ENCODE measurements around the gene ALAD.
A peak's percentile ranks its signal among the peaks of the same experiment; 100 is the strongest.

Gene ALAD

DNA sequence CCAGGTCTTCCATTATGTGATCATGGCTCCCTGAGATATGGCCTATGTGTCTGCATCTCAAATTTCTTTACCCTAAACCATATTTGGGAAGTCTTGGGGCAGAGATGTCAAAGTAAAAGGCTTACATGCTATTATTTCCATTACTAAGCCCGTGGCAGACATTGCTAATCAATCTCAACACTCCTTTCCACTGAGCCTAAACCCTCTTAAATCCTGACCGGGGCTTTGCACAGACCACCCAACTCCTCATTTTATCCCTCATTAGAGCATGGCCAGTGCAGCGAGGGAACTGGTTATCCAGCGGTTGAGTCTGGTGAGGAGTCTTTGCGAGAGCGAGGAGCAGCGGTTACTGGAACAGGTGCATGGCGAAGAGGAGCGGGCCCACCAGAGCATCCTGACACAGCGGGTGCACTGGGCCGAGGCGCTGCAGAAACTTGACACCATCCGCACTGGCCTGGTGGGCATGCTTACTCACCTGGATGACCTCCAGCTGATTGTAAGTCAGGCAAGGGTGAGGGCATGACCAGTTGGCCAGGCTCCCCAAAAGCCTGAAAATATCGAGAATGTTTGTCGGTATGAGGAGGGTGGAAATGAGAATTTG, 40.7 kb downstream of the ALAD start:
- no peak overlapping the region for H3K4me3 ChIP-seq (ENCODE audit: low read length)
- H3K4me1 ChIP-seq (ENCODE audit: insufficient read depth, low read length): peaks cover 4% of the 10 kb centered on the region
- no peak overlapping the region for H2AFZ ChIP-seq (ENCODE audit: low read depth, low read length)
- no peaks in the 10 kb centered on the region for H3K36me3 ChIP-seq (ENCODE audit: insufficient read depth, low read length)
- H3K27me3 ChIP-seq (ENCODE audit: insufficient read depth, low read length): peaks cover 11% of the 10 kb centered on the region
- H3K9me3 ChIP-seq (ENCODE audit: low read length): no peaks in the 10 kb centered on the region

DNA sequence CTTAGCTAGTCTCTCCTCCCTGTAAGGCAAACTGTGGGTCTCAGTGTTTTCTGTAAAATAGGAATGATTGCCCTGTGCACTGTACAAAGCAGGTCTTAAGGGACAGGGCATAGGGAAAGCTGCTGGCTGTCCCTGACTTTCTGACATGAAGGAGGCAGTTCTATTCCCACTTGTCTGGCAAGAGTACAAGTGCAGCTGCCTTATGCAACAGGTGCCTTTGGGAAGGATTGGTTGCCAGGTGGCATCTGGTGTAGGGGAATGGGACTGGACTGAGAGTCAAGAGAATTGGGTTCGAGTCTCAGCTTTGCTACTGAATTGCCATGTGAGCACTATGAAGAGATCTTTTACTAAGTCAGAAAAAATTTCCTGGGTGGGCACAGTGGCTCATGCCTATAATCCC, 41.7 kb downstream of the ALAD start:
- H3K4me3 ChIP-seq (ENCODE audit: low read length): no peak overlapping the region
- H2AFZ ChIP-seq (ENCODE audit: low read depth, low read length): no peak overlapping the region
- peaks cover 4% of the 10 kb centered on the region for H3K4me1 ChIP-seq (ENCODE audit: insufficient read depth, low read length)
- no peaks in the 10 kb centered on the region for H3K9me3 ChIP-seq (ENCODE audit: low read length)
- H3K27me3 ChIP-seq (ENCODE audit: insufficient read depth, low read length): peaks cover 11% of the 10 kb centered on the region
- H3K36me3 ChIP-seq (ENCODE audit: insufficient read depth, low read length): no peaks in the 10 kb centered on the region

DNA sequence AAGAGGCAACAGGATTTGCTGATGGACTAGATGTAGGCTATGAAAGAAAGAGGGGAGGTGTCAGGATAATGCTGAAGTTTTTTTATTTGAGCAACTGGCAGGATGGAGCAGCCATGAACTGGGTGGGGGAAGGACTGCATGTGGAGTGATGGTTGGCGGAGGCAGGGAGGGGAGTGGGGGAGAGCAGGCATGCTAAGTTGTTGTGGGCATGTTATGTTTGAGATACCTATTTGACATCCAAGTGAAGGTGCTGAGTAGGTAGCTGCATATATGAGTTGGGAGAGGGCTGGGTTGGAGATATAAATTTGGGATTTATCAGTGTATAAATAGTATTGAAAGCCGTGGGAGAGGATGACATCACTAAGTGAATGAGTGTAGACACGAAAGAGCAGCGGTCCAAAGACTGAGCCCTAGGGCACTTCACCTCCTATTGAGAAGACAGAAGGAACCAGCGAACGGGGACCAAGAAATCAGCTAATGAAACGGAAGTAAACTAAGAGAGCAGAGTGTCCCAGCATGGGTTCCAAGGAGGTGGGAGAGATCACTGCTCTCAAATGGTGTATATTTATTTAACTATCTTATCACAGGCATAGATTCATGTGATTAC, 44.3 kb downstream of the ALAD start:
- Histone ChIP-seq H3K9me3 (ENCODE audit: low read length) (no peaks in the 10 kb centered on the region), H3K4me3 (ENCODE audit: low read length) (no peak overlapping the region), H2AFZ (ENCODE audit: low read depth, low read length) (no peak overlapping the region), H3K27me3 (ENCODE audit: insufficient read depth, low read length) (peaks cover 20% of the 10 kb centered on the region), H3K4me1 (ENCODE audit: insufficient read depth, low read length) (no peaks in the 10 kb centered on the region), H3K36me3 (ENCODE audit: insufficient read depth, low read length) (no peaks in the 10 kb centered on the region)

DNA sequence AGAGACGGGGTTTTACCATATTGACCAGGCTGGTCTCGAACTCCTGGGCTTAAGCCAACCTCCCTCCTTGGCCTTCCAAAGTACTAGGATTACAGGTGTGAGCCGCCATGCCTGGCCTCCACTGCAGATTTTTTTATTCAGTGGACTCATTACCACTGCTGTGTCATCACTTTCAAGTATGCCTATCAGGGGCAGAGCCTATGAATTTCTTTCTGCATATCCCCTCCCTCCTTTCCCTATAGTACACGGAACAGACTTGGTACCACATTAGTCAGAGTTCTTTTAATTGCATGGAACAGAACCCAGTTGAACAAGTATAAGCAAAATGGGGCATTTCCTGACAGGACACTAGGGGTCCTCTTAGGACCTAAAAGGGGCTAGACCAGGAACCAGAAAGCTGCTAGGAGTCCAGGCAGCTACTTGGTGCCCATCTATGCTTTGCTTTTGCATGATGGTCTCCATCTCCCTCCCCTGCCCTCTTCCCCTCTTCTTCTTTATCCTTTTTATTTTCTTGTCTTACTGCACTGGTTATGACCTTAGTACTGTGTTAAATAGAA, 46.0 kb downstream of the ALAD start:
- no peaks in the 10 kb centered on the region for H3K4me1 ChIP-seq (ENCODE audit: insufficient read depth, low read length)
- no peak overlapping the region for H3K4me3 ChIP-seq (ENCODE audit: low read length)
- no peaks in the 10 kb centered on the region for H3K36me3 ChIP-seq (ENCODE audit: insufficient read depth, low read length)
- H3K9me3 ChIP-seq (ENCODE audit: low read length): no peaks in the 10 kb centered on the region
- H3K27me3 ChIP-seq (ENCODE audit: insufficient read depth, low read length): peaks cover 28% of the 10 kb centered on the region
- H2AFZ ChIP-seq (ENCODE audit: low read depth, low read length): no peak overlapping the region

DNA sequence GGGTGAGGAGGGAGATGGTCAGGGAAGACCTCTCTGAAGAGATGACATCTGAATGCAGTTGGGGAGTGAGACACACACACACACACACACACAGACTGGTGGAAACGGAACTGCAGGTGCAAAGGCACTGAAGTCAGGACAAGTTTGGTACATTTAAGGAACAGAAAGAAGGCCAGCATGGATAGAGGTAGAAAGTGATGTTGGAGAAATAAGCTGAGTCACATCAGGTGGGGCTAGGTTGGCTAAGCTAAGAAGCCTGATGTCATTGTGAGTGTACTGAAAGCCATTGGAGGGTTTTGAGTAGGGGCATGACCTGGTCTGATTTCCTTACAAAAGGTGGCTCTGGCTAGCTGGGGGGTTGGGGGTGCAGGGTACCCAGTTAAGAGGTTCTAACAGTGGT, 48.7 kb downstream of the ALAD start:
- no peaks in the 10 kb centered on the region for H3K36me3 ChIP-seq (ENCODE audit: insufficient read depth, low read length)
- H3K9me3 ChIP-seq (ENCODE audit: low read length): no peaks in the 10 kb centered on the region
- no peak overlapping the region for H2AFZ ChIP-seq (ENCODE audit: low read depth, low read length)
- no peak overlapping the region for H3K4me3 ChIP-seq (ENCODE audit: low read length)
- H3K27me3 ChIP-seq (ENCODE audit: insufficient read depth, low read length): peaks cover 52% of the 10 kb centered on the region
- H3K4me1 ChIP-seq (ENCODE audit: insufficient read depth, low read length): peaks cover 2% of the 10 kb centered on the region

DNA sequence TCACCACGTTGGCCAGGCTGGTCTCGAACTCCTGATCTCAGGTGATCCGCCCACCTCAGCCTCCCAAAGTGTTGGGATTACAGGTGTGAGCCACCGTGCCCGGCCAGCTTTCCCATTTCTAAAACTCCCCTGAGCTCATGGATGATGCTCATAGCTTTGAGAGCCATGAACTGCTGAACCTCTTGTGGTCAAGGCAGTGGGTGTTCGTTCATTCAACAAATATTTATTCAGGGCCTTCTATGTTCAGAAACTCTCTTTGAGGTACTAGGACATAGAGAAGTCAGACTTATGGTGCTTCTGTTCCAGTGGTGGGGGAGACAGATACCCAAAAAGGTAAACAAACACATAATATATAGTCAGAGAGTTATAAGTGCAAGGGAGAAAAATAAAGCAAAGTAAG, 49.1 kb downstream of the ALAD start:
- H3K36me3 ChIP-seq (ENCODE audit: insufficient read depth, low read length): no peaks in the 10 kb centered on the region
- H3K4me3 ChIP-seq (ENCODE audit: low read length): no peak overlapping the region
- H3K9me3 ChIP-seq (ENCODE audit: low read length): no peaks in the 10 kb centered on the region
- peaks cover 56% of the 10 kb centered on the region for H3K27me3 ChIP-seq (ENCODE audit: insufficient read depth, low read length)
- no peak overlapping the region for H2AFZ ChIP-seq (ENCODE audit: low read depth, low read length)
- H3K4me1 ChIP-seq (ENCODE audit: insufficient read depth, low read length): peaks cover 2% of the 10 kb centered on the region

DNA sequence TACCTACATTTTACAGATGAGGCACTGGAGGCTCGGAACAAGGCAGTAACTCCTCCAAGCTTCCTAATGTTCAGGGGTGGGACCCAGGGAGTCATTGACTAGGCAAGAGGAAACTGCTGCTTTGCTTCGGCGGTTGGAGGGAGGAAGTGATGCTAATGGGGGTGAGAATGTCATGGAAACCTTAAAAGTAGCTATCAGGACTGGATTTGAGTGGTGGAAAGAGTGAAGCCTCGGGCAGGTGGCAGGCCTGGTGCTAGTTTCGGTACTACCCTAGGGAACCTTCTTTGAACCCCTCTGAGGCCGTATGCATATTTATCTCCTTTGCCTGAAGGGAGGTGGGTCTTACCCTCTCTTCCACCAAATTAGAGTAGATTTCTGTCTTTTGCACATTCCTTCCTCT, 50.1 kb downstream of the ALAD start:
- no peaks in the 10 kb centered on the region for H3K36me3 ChIP-seq (ENCODE audit: insufficient read depth, low read length)
- H3K4me3 ChIP-seq (ENCODE audit: low read length): no peak overlapping the region
- H3K4me1 ChIP-seq (ENCODE audit: insufficient read depth, low read length): peaks cover 2% of the 10 kb centered on the region
- H3K9me3 ChIP-seq (ENCODE audit: low read length): no peaks in the 10 kb centered on the region
- peaks cover 63% of the 10 kb centered on the region for H3K27me3 ChIP-seq (ENCODE audit: insufficient read depth, low read length)
- no peak overlapping the region for H2AFZ ChIP-seq (ENCODE audit: low read depth, low read length)

DNA sequence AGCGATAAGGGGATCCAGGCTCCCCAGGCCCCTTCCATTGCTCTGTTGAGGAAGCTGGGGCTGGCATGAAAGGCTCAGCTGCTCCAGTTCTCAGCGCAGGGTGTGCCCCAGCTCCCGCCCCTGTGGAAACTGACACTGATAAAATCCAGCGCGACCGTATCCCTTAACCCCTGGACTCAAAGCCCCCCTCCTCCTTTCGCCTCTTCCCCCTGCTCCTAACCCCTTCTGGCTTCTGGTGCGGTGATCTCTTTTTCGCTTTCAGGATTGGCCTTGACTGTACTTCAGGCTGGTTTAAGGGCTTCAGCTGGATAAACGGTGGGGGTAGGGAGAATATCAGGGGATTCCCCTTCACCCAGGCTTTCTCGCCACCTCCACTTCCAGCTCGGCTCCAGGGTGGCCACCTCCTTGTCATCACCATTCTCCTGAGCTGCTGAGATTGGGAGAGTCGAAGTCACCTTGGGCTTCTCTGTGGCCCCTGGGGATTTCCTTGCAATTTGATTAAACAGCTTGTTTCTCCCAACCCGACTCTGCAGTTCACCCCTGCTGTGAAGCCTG, 50.9 kb downstream of the ALAD start:
- H3K4me3 ChIP-seq (ENCODE audit: low read length): no peak overlapping the region
- H3K9me3 ChIP-seq (ENCODE audit: low read length): no peaks in the 10 kb centered on the region
- H3K27me3 ChIP-seq (ENCODE audit: insufficient read depth, low read length): peaks cover 66% of the 10 kb centered on the region
- peaks cover 2% of the 10 kb centered on the region for H3K4me1 ChIP-seq (ENCODE audit: insufficient read depth, low read length)
- H3K36me3 ChIP-seq (ENCODE audit: insufficient read depth, low read length): no peaks in the 10 kb centered on the region
- H2AFZ ChIP-seq (ENCODE audit: low read depth, low read length): no peak overlapping the region

DNA sequence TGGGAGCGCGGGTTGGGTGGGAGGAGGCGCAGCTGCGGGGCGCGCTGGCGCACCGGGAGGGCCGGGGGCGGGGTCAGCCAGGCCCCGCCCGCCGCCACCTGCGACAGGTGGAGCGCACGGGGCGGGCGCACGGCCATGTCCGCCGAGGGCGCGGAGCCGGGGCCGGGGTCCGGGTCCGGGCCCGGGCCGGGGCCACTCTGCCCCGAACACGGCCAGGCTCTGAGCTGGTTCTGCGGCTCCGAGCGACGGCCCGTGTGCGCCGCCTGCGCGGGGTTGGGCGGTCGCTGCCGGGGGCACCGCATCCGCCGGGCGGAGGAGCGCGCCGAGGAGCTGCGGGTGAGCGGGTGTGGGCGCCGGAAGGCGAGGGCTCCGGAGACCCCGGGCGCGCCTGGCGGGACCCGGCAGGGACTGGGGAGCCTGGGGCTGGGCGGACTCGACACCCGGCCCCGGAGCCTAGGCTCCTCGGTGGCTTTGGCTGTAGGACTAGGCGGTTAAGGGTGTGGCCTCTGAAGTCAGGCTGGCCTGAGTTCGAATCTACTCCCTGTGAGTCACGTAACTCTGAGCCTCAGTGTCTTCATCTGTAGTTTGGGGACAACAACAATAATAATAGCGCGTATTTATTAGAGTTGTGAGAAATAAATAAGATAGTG, 51.5 kb downstream of the ALAD start, which contains the start of gene BSPRY:
BSPRY (plus strand) TSS at position 97 of the 650 bp plus-strand sequence; CDS start at position 136, 39 bp downstream.
- Histone ChIP-seq H3K4me1 (ENCODE audit: insufficient read depth, low read length) (peaks cover 2% of the 10 kb centered on the region), H2AFZ (ENCODE audit: low read depth, low read length) (no peak within 1 kb of the TSS), H3K9me3 (ENCODE audit: low read length) (no peaks in the 10 kb centered on the region), H3K27me3 (ENCODE audit: insufficient read depth, low read length) (peaks cover 68% of the 10 kb centered on the region), H3K4me3 (ENCODE audit: low read length) (peak within 1 kb of the TSS; percentile 7), H3K36me3 (ENCODE audit: insufficient read depth, low read length) (no peaks in the 10 kb centered on the region)

DNA sequence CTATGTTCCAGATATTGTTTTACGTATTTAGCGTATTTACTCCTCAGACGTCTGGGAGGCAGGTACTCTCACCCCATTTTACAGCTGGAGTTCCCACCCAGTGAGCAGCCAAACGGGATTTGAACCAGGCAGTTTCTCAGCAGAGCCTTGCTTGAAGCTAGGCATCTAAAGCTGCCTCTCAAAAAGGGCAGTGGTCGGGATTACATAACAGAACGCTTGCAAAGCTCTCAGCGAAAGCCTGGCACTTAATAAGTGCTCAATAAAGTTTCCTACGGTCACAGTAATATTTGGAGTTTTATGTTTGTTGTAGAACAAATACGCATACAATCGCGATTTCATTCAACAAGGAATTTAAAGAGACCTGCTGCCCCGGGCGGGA, 52.0 kb downstream of the ALAD start:
- no peaks in the 10 kb centered on the region for H3K9me3 ChIP-seq (ENCODE audit: low read length)
- no peak overlapping the region for H2AFZ ChIP-seq (ENCODE audit: low read depth, low read length)
- peaks cover 68% of the 10 kb centered on the region for H3K27me3 ChIP-seq (ENCODE audit: insufficient read depth, low read length)
- H3K4me3 ChIP-seq (ENCODE audit: low read length): no peak overlapping the region
- H3K4me1 ChIP-seq (ENCODE audit: insufficient read depth, low read length): peaks cover 2% of the 10 kb centered on the region
- H3K36me3 ChIP-seq (ENCODE audit: insufficient read depth, low read length): no peaks in the 10 kb centered on the region

DNA sequence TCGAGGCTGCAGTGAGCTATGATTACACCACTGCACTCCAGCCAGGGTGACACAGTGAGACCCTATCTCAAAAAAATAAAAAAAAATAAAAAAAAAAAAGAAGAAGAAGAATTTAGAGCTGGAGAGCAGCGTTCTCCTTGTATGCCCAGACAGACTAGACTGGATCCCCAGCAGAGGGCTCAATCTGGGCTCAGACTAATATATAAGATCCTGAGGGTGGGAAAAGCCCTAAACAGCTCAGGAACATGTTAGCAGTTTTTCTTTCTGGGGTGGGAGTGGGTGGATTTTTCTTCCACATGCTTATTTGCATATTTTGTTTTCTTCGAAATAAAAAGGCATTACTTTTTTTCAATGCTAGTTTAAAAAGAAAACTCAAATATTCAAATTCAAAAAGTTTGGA, 52.6 kb downstream of the ALAD start:
- Histone ChIP-seq H3K27me3 (ENCODE audit: insufficient read depth, low read length) (peaks cover 68% of the 10 kb centered on the region), H3K4me1 (ENCODE audit: insufficient read depth, low read length) (peaks cover 2% of the 10 kb centered on the region), H3K4me3 (ENCODE audit: low read length) (no peak overlapping the region), H3K9me3 (ENCODE audit: low read length) (no peaks in the 10 kb centered on the region), H2AFZ (ENCODE audit: low read depth, low read length) (no peak overlapping the region), H3K36me3 (ENCODE audit: insufficient read depth, low read length) (no peaks in the 10 kb centered on the region)

DNA sequence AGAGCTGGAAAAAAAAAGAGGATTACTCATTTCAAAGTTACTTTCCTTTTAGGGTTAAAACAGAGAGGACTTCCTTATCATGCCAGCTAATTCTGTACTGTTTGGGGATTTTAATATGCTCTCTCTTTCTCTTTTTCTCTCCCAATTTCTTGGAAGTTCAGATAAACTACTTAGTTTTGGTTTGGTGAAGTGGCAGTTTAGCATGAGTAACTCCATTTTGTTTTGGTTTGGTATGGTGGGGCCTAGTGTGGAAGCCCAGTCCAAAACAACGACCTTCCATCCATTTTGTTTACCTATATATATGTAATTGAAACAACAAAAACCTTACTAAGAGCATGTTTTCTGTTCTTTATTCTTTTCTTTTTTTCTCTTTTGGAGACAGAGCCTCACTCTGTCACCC, 55.4 kb downstream of the ALAD start:
- H3K9me3 ChIP-seq (ENCODE audit: low read length): no peaks in the 10 kb centered on the region
- no peak overlapping the region for H3K4me3 ChIP-seq (ENCODE audit: low read length)
- H3K4me1 ChIP-seq (ENCODE audit: insufficient read depth, low read length): peaks cover 2% of the 10 kb centered on the region
- H2AFZ ChIP-seq (ENCODE audit: low read depth, low read length): no peak overlapping the region
- H3K36me3 ChIP-seq (ENCODE audit: insufficient read depth, low read length): no peaks in the 10 kb centered on the region
- peaks cover 46% of the 10 kb centered on the region for H3K27me3 ChIP-seq (ENCODE audit: insufficient read depth, low read length)

DNA sequence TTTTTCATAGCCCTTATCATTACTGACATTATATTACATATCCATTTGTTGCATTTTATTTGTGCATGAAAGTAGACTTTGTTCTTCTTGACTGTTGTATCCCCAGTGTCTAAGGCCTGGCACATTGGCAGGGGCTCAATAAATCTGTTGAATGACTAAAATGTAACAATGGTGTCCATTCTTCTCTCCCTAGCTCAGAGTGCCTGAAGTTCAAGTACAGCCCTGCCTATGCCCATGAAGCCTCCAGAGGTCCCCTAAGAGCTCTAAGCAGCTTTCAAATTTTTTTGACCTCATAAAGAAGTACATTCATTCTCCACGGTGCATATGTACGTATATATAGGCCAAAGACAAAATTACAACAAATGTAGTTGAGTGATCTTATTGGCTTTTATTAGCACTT, 55.9 kb downstream of the ALAD start:
- Histone ChIP-seq H3K4me3 (ENCODE audit: low read length) (no peak overlapping the region), H2AFZ (ENCODE audit: low read depth, low read length) (no peak overlapping the region), H3K9me3 (ENCODE audit: low read length) (no peaks in the 10 kb centered on the region), H3K27me3 (ENCODE audit: insufficient read depth, low read length) (peaks cover 41% of the 10 kb centered on the region), H3K36me3 (ENCODE audit: insufficient read depth, low read length) (no peaks in the 10 kb centered on the region), H3K4me1 (ENCODE audit: insufficient read depth, low read length) (peaks cover 2% of the 10 kb centered on the region)
